Measurements from ENCODE around the gene MYH6. TPM values are rescaled to one million over a fixed set of nuclear protein-coding genes. Genes with fewer than 3 reads are reported as not detected.

The MYH6 gene
- total RNA-seq, 1 experiment from 2014 or later, result not detected

GRCh38 chr14:23377573-23378563 is 30.2 kb downstream of the MYH6 start:
- DNase-seq (ENCODE audit: low spot score), result no peak

- DNase-seq (ENCODE audit: low spot score), result no peak
Measured at GRCh38 chr14:23377198-23377550, 30.9 kb downstream of the MYH6 start.

- DNase-seq (ENCODE audit: low spot score), result no peak
Measured at GRCh38 chr14:23376482-23377197, 31.4 kb downstream of the MYH6 start, which contains the start of gene CMTM5. CMTM5 (plus strand) TSS chr14:23377046; CDS start chr14:23377252, 206 bp downstream.

GRCh38 chr14:23375527-23376251 is 32.4 kb downstream of the MYH6 start:
- DNase-seq (ENCODE audit: low spot score), result no peak

GRCh38 chr14:23373041-23373440 is 35.0 kb downstream of the MYH6 start:
- DNase-seq (ENCODE audit: low spot score), result no peak

GRCh38 chr14:23372509-23372908 is 35.6 kb downstream of the MYH6 start, which contains the start of gene IL25:
IL25 (plus strand) TSS chr14:23372809.
- no peak for DNase-seq (ENCODE audit: low spot score)

- DNase-seq (ENCODE audit: low spot score), result no peak
Measured at GRCh38 chr14:23371865-23372264, 36.2 kb downstream of the MYH6 start.

GRCh38 chr14:23370221-23370620 is 37.9 kb downstream of the MYH6 start:
- DNase-seq (ENCODE audit: low spot score), result no peak

- no peak for DNase-seq (ENCODE audit: low spot score)
Measured at GRCh38 chr14:23366426-23366921, 41.6 kb downstream of the MYH6 start.

- DNase-seq (ENCODE audit: low spot score), result no peak
Measured at GRCh38 chr14:23365732-23366425, 42.2 kb downstream of the MYH6 start.

- no peak for DNase-seq (ENCODE audit: low spot score)
Measured at GRCh38 chr14:23365036-23365731, 42.9 kb downstream of the MYH6 start, which contains the start of gene EFS. EFS (minus strand) TSS chr14:23365172; CDS start chr14:23365025, 147 bp downstream.

GRCh38 chr14:23364164-23365035 is 43.7 kb downstream of the MYH6 start:
- no peak for DNase-seq (ENCODE audit: low spot score)

GRCh38 chr14:23362200-23362599 is 45.9 kb downstream of the MYH6 start:
- DNase-seq (ENCODE audit: low spot score), result no peak

GRCh38 chr14:23361763-23362162 is 46.3 kb downstream of the MYH6 start:
- DNase-seq (ENCODE audit: low spot score), result no peak

GRCh38 chr14:23361320-23361719 is 46.8 kb downstream of the MYH6 start:
- no peak for DNase-seq (ENCODE audit: low spot score)

- no peak for DNase-seq (ENCODE audit: low spot score)
Measured at GRCh38 chr14:23360496-23360895, 47.6 kb downstream of the MYH6 start.

GRCh38 chr14:23359722-23360447 is 48.2 kb downstream of the MYH6 start:
- DNase-seq (ENCODE audit: low spot score), result no peak

- no peak for DNase-seq (ENCODE audit: low spot score)
Measured at GRCh38 chr14:23359167-23359626, 48.9 kb downstream of the MYH6 start.

Measured in H4 (cell line).